HepG2 (cell line): ENCODE measurements around the gene ASAP2. TPM values are rescaled to one million over a fixed set of nuclear protein-coding genes. Genes with fewer than 3 reads are reported as not detected.

Experiments
- ATF6 ChIP-seq: sonication (generic); formaldehyde crosslinking; conservative IDR thresholded peaks from 2 replicates; pipeline ENCODE4 v1.4.0; 2020; ENCODE audit warnings: missing genetic modification reagents
- CBFB ChIP-seq: sonication (generic); formaldehyde crosslinking; IDR thresholded peaks from 2 replicates; pipeline ENCODE4 v1.4.0; 2020; ENCODE audit warnings: missing genetic modification reagents
- ERF ChIP-seq: IDR thresholded peaks from 2 replicates; pipeline ENCODE4 v1.6.1; 2018; ENCODE audit warnings: missing biosample characterization, missing genetic modification reagents
- KDM4B ChIP-seq: sonication (generic); formaldehyde crosslinking; IDR thresholded peaks from 2 replicates; pipeline ENCODE4 v1.4.0; 2020; ENCODE audit warnings: missing genetic modification reagents
- KLF6 ChIP-seq: IDR thresholded peaks from 2 replicates; pipeline ENCODE4 v1.8.0; 2016; ENCODE audit warnings: missing biosample characterization, missing genetic modification reagents
- PATZ1 ChIP-seq: sonication (generic); formaldehyde crosslinking; IDR thresholded peaks from 2 replicates; pipeline ENCODE4 v1.4.0; 2020; ENCODE audit warnings: missing genetic modification reagents
- PAWR ChIP-seq: sonication (generic); formaldehyde crosslinking; IDR thresholded peaks from 2 replicates; pipeline ENCODE4 v1.4.0; 2020; ENCODE audit warnings: missing genetic modification reagents, mild to moderate bottlenecking, borderline replicate concordance
- PCBP1 ChIP-seq: fragments of 200-400 bp; formaldehyde crosslinking; IDR thresholded peaks from 2 replicates; pipeline ENCODE4 v1.6.1; 2017; ENCODE audit warnings: mild to moderate bottlenecking, low read depth, low read length, borderline replicate concordance
- PRDM4 ChIP-seq: sonication (generic); formaldehyde crosslinking; IDR thresholded peaks from 2 replicates; pipeline ENCODE4 v1.9.0; 2021; ENCODE audit warnings: missing genetic modification reagents, borderline replicate concordance
- RAD21 ChIP-seq: fragments of 450-650 bp; formaldehyde crosslinking; IDR thresholded peaks from 2 replicates; pipeline ENCODE4 v1.5.0; 2020; ENCODE audit warnings: mild to moderate bottlenecking
- RBFOX2 ChIP-seq: fragments of 200-400 bp; formaldehyde crosslinking; IDR thresholded peaks from 2 replicates; pipeline ENCODE4 v1.6.1; 2017; ENCODE audit warnings: low read depth, mild to moderate bottlenecking, low read length
- RBM39 ChIP-seq: fragments of 200-400 bp; formaldehyde crosslinking; IDR thresholded peaks from one replicate; pipeline ENCODE4 v1.6.1; 2018; ENCODE audit warnings: antibody characterized with exemption, mild to moderate bottlenecking, low read depth, low read length; ENCODE audit not compliant: poor library complexity, severe bottlenecking
- RXRA ChIP-seq: sonication (generic); formaldehyde crosslinking; IDR thresholded peaks from 2 replicates; pipeline ENCODE4 v1.5.1; 2020; ENCODE audit warnings: missing genetic modification reagents
- ZBTB46 ChIP-seq: sonication (generic); formaldehyde crosslinking; IDR thresholded peaks from 2 replicates; pipeline ENCODE4 v1.4.0; 2020; ENCODE audit warnings: mild to moderate bottlenecking, missing genetic modification reagents, borderline replicate concordance
- ZFP36L1 ChIP-seq: sonication (generic); formaldehyde crosslinking; IDR thresholded peaks from 2 replicates; pipeline ENCODE4 v1.8.0; 2022; ENCODE audit warnings: mild to moderate bottlenecking, missing genetic modification reagents, moderate library complexity
- ZNF17 ChIP-seq: sonication (generic); formaldehyde crosslinking; IDR thresholded peaks from 2 replicates; pipeline ENCODE4 v1.5.0; 2020; ENCODE audit warnings: mild to moderate bottlenecking, missing genetic modification reagents
- ZNF343 ChIP-seq: sonication (generic); formaldehyde crosslinking; IDR thresholded peaks from 2 replicates; pipeline ENCODE4 v1.4.0; 2020; ENCODE audit warnings: mild to moderate bottlenecking, missing genetic modification reagents
- ZNF777 ChIP-seq: sonication (generic); formaldehyde crosslinking; IDR thresholded peaks from 2 replicates; pipeline ENCODE4 v1.4.0; 2020; ENCODE audit warnings: missing genetic modification reagents
- polyA plus RNA-seq, 8 experiments: library from polyadenylated mRNA; depleted of rRNA in 3 of 8; stranded (reverse) in 7 of 8; unstranded in 1 of 8; fragments of >200 nt; fragmentation: Illumina TruSeq in 4 of 8; extraction: Trizol in 4 of 8; gene quantifications; 2 replicates each; pipeline versions ENCODE4 v1.2.1 to v1.2.3, GENCODE V29; 2011 to 2016; ENCODE audit warnings: low read depth in 4 of 8, missing spikeins in 1 of 8, mixed read lengths in 1 of 8; ENCODE audit not compliant: insufficient read depth in 1 of 8
- total RNA-seq, 5 experiments: library from RNA; depleted of rRNA; stranded (reverse); fragments of >200 nt; fragmentation: Illumina TruSeq; extraction: Trizol; gene quantifications; 2 replicates each; pipeline ENCODE4 v1.2.3, GENCODE V29; 2016; ENCODE audit warnings: low read depth in 1 of 5
- TF ChIP-seq, protein P1 (sequence below): sonication (generic); formaldehyde crosslinking; IDR thresholded peaks from 2 replicates; pipeline ENCODE4 v1.5.0; 2020; ENCODE audit warnings: missing genetic modification reagents

ASAP2 gene
- total and polyA plus RNA-seq, 2 of the 13 experiments (the other 11 are each of a cell fraction or from before 2014, with no cell fraction given), result 7.3 to 22.3 TPM

- TF ChIP-seq PRDM4 (no peak), RBM39 (no peak), ATF6 (CRISPR knock-in tag) (0 out of 2 replicates have a peak, but pooled peaks have one; percentile 41), RXRA (CRISPR knock-in tag) (peak; percentile 92; the same call in 1 of the 2 replicates), ERF (peak; percentile 88; the same call in 1 of the 2 replicates), ZBTB46 (CRISPR knock-in tag) (no peak), PCBP1 (no peak), KDM4B (CRISPR knock-in tag) (0 out of 2 replicates have a peak, but pooled peaks have one; percentile 15), PATZ1 (CRISPR knock-in tag) (peak; percentile 74), ZNF343 (CRISPR knock-in tag) (no peak), ZNF777 (CRISPR knock-in tag) (no peak), CBFB (CRISPR knock-in tag) (peak; percentile 72), PAWR (CRISPR knock-in tag) (no peak), RBFOX2 (no peak), KLF6 (CRISPR knock-in tag) (no peak), ZNF17 (no peak), RAD21 (CRISPR knock-in tag) (peak; percentile 43; the same call in 1 of the 2 replicates), ZFP36L1 (CRISPR knock-in tag) (peak; percentile 49; the same call in 1 of the 2 replicates)
- TF ChIP-seq, protein P1, sequence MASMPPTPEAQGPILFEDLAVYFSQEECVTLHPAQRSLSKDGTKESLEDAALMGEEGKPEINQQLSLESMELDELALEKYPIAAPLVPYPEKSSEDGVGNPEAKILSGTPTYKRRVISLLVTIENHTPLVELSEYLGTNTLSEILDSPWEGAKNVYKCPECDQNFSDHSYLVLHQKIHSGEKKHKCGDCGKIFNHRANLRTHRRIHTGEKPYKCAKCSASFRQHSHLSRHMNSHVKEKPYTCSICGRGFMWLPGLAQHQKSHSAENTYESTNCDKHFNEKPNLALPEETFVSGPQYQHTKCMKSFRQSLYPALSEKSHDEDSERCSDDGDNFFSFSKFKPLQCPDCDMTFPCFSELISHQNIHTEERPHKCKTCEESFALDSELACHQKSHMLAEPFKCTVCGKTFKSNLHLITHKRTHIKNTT (CRISPR knock-in tag), result no peak
These were observed 38.6 kb upstream of the ASAP2 start (continued) for GRCh38 chr2:9167718-9168657.
